Transverse colon (tissue), 4 donors: ENCODE data around the gene CHPT1.

Source experiments
- POLR2AphosphoS5 ChIP-seq, 3 donors: sonication (generic); formaldehyde crosslinking; IDR thresholded peaks; one replicate each; pipeline ENCODE4 v1.6.1; 2016; ENCODE audit warnings: antibody characterized with exemption in 3 of 3
- TF ChIP-seq, protein P1 (sequence below), 5 experiments: fragments of 200-600 bp in 3 of 5; fragments of 450-650 bp in 2 of 5; sonication (generic) in 3 of 5; IDR thresholded peaks; 1 replicate in 2 of 5; 2 replicates in 3 of 5; pipeline ENCODE4 v1.5.1; 2016 to 2017; ENCODE audit warnings: antibody characterized with exemption in 5 of 5, inconsistent platforms in 3 of 5, mild to moderate bottlenecking in 2 of 5, moderate library complexity in 1 of 5

DNA sequence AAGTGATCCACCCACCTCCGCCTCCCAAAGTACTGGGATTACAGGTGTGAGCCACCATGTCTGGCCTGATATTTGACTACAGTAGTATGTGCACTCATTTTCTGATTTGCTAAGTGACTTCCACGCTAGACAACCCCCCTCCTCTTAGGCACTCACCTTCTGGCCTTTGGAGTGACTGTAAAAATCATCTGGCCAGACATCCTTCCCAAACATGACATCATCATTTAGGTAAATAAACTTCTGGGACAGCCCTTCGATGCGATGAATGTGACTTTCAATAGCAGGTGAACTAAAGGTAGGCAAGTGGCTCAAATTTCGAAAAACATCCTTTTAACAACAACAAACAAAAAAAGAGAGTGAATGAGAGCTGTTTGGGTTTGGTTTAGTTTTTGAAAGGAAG lies 72.4 kb downstream of the CHPT1 start:
- TF ChIP-seq, protein P1, sequence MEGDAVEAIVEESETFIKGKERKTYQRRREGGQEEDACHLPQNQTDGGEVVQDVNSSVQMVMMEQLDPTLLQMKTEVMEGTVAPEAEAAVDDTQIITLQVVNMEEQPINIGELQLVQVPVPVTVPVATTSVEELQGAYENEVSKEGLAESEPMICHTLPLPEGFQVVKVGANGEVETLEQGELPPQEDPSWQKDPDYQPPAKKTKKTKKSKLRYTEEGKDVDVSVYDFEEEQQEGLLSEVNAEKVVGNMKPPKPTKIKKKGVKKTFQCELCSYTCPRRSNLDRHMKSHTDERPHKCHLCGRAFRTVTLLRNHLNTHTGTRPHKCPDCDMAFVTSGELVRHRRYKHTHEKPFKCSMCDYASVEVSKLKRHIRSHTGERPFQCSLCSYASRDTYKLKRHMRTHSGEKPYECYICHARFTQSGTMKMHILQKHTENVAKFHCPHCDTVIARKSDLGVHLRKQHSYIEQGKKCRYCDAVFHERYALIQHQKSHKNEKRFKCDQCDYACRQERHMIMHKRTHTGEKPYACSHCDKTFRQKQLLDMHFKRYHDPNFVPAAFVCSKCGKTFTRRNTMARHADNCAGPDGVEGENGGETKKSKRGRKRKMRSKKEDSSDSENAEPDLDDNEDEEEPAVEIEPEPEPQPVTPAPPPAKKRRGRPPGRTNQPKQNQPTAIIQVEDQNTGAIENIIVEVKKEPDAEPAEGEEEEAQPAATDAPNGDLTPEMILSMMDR (IDR thresholded peaks at IDR 0.05): no peak
- no peak for TF ChIP-seq POLR2AphosphoS5 (IDR thresholded peaks at IDR 0.05)
